H1 (cell line): Measurements from ENCODE around the gene NAXE. TPM values are rescaled to one million over a fixed set of nuclear protein-coding genes. Genes with fewer than 3 reads are reported as not detected.
A peak's percentile ranks its signal among the peaks of the same experiment; 100 is the strongest.

ENCODE experiments used
- CTCF ChIA-PET: fragments of 300-600 bp; sonication (Branson Sonifier 250); formaldehyde crosslinking; loops from one replicate; lab custom pipeline; 2021; ENCODE audit not compliant: partially characterized antibody; lab: Charles Lee
- POLR2A ChIA-PET: fragments of 300-600 bp; sonication (Branson Sonifier 250); formaldehyde crosslinking; loops from one replicate; lab custom pipeline; 2021; ENCODE audit warnings: inconsistent platforms; ENCODE audit not compliant: partially characterized antibody; lab: Charles Lee
- DNase-seq, 2 experiments: peaks; one replicate each; pipeline versions ENCODE4 v3.0.0 to v3.0.0-alpha.2; 2010 to 2022; ENCODE audit warnings: low spot score in 2 of 2, low read depth in 1 of 2, mixed read lengths in 1 of 2
- FAIRE-seq: peaks from 2 replicates; lab custom pipeline; 2011; peaks lifted over from hg19 to GRCh38; lab: Jason Lieb, UNC
- H2AFZ ChIP-seq: 2 replicates; pipeline ENCODE4 v1.8.1; 2012; ENCODE audit warnings: low read length, inconsistent platforms
- H2AK5ac ChIP-seq: 2 replicates; pipeline ENCODE4 v1.6.1; 2013; ENCODE audit warnings: low read depth, low read length
- H2BK120ac ChIP-seq: replicated peaks from 2 replicates; pipeline ENCODE3; 2013; ENCODE audit warnings: low read depth, low read length, inconsistent platforms
- H2BK12ac ChIP-seq: 2 replicates; pipeline ENCODE4 v1.6.1; 2013; ENCODE audit warnings: low read depth, low read length
- H2BK15ac ChIP-seq: 2 replicates; pipeline ENCODE4 v1.6.1; 2013; ENCODE audit warnings: low read length
- H2BK20ac ChIP-seq: 2 replicates; pipeline ENCODE4 v1.6.1; 2013; ENCODE audit warnings: low read length
- H2BK5ac ChIP-seq: 2 replicates; pipeline ENCODE4 v1.6.1; 2013; ENCODE audit warnings: low read depth, low read length
- H3K14ac ChIP-seq: 2 replicates; pipeline ENCODE4 v1.6.1; 2013; ENCODE audit warnings: inconsistent platforms; ENCODE audit not compliant: insufficient read length
- H3K18ac ChIP-seq: 2 replicates; pipeline ENCODE4 v1.6.1; 2013; ENCODE audit warnings: low read length; ENCODE audit errors: extremely low read depth
- H3K23ac ChIP-seq: 2 replicates; pipeline ENCODE4 v1.6.1; 2013; ENCODE audit warnings: inconsistent platforms; ENCODE audit not compliant: insufficient read length
- H3K23me2 ChIP-seq: 2 replicates; pipeline ENCODE4 v1.6.1; 2013; ENCODE audit warnings: low read depth, low read length
- H3K27ac ChIP-seq: 2 replicates; pipeline ENCODE4 v1.6.1; 2011; ENCODE audit warnings: low read depth, low read length, inconsistent platforms
- H3K27me3 ChIP-seq, 4 experiments: replicated peaks in 1 of 4; 1 replicate in 1 of 4; 2 replicates in 3 of 4; pipeline versions ENCODE4 v1.6.1 to v1.8.1; 2011 to 2013; ENCODE audit warnings: low read length in 3 of 4, mild to moderate bottlenecking in 3 of 4, inconsistent platforms in 2 of 4, mixed read lengths in 2 of 4, moderate library complexity in 1 of 4; ENCODE audit not compliant: control insufficient read depth in 3 of 4, insufficient read depth in 3 of 4; ENCODE audit errors: extremely low read depth in 1 of 4
- H3K36me3 ChIP-seq, 4 experiments: 2 replicates each; pipeline versions ENCODE4 v1.6.1 to v1.8.1; 2011 to 2013; ENCODE audit warnings: mild to moderate bottlenecking in 4 of 4, low read length in 3 of 4, moderate library complexity in 2 of 4, control low read depth in 1 of 4, inconsistent platforms in 1 of 4; ENCODE audit not compliant: insufficient read depth in 4 of 4, control insufficient read depth in 2 of 4
- H3K4ac ChIP-seq: replicated peaks from 2 replicates; pipeline ENCODE3; 2013; ENCODE audit warnings: low read length, low read depth, mixed read lengths, inconsistent platforms; ENCODE audit not compliant: insufficient read length
- H3K4me1 ChIP-seq, 4 experiments: replicated peaks in 1 of 4; 1 replicate in 1 of 4; 2 replicates in 3 of 4; pipeline versions ENCODE4 v1.6.1 to v1.8.1; 2011 to 2013; ENCODE audit warnings: low read length in 3 of 4, inconsistent platforms in 2 of 4, mixed read lengths in 1 of 4; ENCODE audit not compliant: insufficient read depth in 4 of 4, control insufficient read depth in 3 of 4
- H3K4me2 ChIP-seq, 2 experiments: 2 replicates each; pipeline versions ENCODE4 v1.6.1 to v1.8.1; 2011 to 2013; ENCODE audit warnings: low read depth in 2 of 2, low read length in 2 of 2, control low read depth in 1 of 2, inconsistent platforms in 1 of 2, mild to moderate bottlenecking in 1 of 2; ENCODE audit not compliant: insufficient read depth in 1 of 2
- H3K4me3 ChIP-seq, 4 experiments: fragments of 200-600, 300-600 bp in 1 of 4; sonication (generic), shearing (Covaris generic), sonication (Bioruptor Twin) in 1 of 4; 2 replicates each; pipeline versions ENCODE4 v1.5.1 to v1.8.1; 2011 to 2016; ENCODE audit warnings: low read length in 4 of 4, low read depth in 3 of 4, control low read depth in 2 of 4, inconsistent platforms in 2 of 4, mild to moderate bottlenecking in 2 of 4, mixed read lengths in 1 of 4, moderate library complexity in 1 of 4; ENCODE audit not compliant: insufficient read depth in 2 of 4; ENCODE audit errors: extremely low read depth in 1 of 4
- H3K56ac ChIP-seq: replicated peaks from 2 replicates; pipeline ENCODE3; 2013; ENCODE audit warnings: low read depth, mild to moderate bottlenecking, mixed read lengths, low read length, inconsistent platforms; ENCODE audit not compliant: insufficient read length
- H3K79me1 ChIP-seq: 2 replicates; pipeline ENCODE4 v1.6.1; 2013; ENCODE audit warnings: low read depth, low read length, control low read depth
- H3K79me2 ChIP-seq, 2 experiments: 2 replicates each; pipeline versions ENCODE4 v1.6.1 to v1.8.1; 2012 to 2013; ENCODE audit warnings: low read length in 2 of 2, mild to moderate bottlenecking in 2 of 2, inconsistent platforms in 1 of 2; ENCODE audit not compliant: insufficient read depth in 2 of 2, control insufficient read depth in 1 of 2
- H3K9ac ChIP-seq, 4 experiments: replicated peaks in 1 of 4; 1 replicate in 1 of 4; 2 replicates in 3 of 4; pipeline versions ENCODE4 v1.6.1 to v1.8.1; 2011 to 2013; ENCODE audit warnings: low read depth in 3 of 4, low read length in 3 of 4, control low read depth in 2 of 4, mild to moderate bottlenecking in 2 of 4, moderate library complexity in 2 of 4, inconsistent platforms in 1 of 4; ENCODE audit errors: extremely low read depth in 1 of 4
- H3K9me3 ChIP-seq, 2 experiments: 2 replicates each; pipeline versions ENCODE4 v1.6.1 to v1.8.1; 2012 to 2013; ENCODE audit warnings: mild to moderate bottlenecking in 2 of 2, moderate library complexity in 2 of 2, control low read depth in 1 of 2, inconsistent platforms in 1 of 2, low read depth in 1 of 2, low read length in 1 of 2, mixed read lengths in 1 of 2; ENCODE audit not compliant: insufficient read depth in 2 of 2
- H4K20me1 ChIP-seq, 2 experiments: replicated peaks in 1 of 2; 2 replicates each; pipeline versions ENCODE3 to v1.8.1; 2011 to 2013; ENCODE audit warnings: inconsistent platforms in 2 of 2, low read length in 2 of 2, mild to moderate bottlenecking in 1 of 2; ENCODE audit not compliant: insufficient read depth in 2 of 2, control insufficient read depth in 1 of 2
- H4K5ac ChIP-seq: 2 replicates; pipeline ENCODE4 v1.6.1; 2013; ENCODE audit warnings: low read length, low read depth, mixed read lengths, inconsistent platforms; ENCODE audit not compliant: insufficient read length
- H4K8ac ChIP-seq: 2 replicates; pipeline ENCODE4 v1.8.0; 2013; ENCODE audit warnings: mild to moderate bottlenecking, moderate library complexity, low read length, inconsistent platforms; ENCODE audit not compliant: insufficient read depth; ENCODE audit errors: extremely low read depth
- H4K91ac ChIP-seq: replicated peaks from 2 replicates; pipeline ENCODE3; 2013; ENCODE audit warnings: low read length, mixed read lengths, inconsistent platforms; ENCODE audit not compliant: insufficient read length
- ASH2L ChIP-seq: fragments of 200-600, 300-600 bp; sonication (generic); IDR thresholded peaks from one replicate; pipeline ENCODE4 v1.7.1; 2017; ENCODE audit warnings: low read length
- BACH1 ChIP-seq: IDR thresholded peaks from 2 replicates; pipeline ENCODE4 v1.6.1; 2012; ENCODE audit warnings: low read length, improper control_type of control experiment
- E2F6 ChIP-seq: IDR thresholded peaks from 2 replicates; pipeline ENCODE4 v1.6.1; 2012; ENCODE audit warnings: inconsistent platforms
- KDM5A ChIP-seq: fragments of 200-600 bp; IDR thresholded peaks from 2 replicates; pipeline ENCODE4 v1.7.1; 2012; ENCODE audit warnings: mild to moderate bottlenecking, low read length, inconsistent platforms, mixed read lengths
- NANOG ChIP-seq: IDR thresholded peaks from 2 replicates; pipeline ENCODE4 v1.6.1; 2011; ENCODE audit warnings: low read length, low read depth, mild to moderate bottlenecking, inconsistent platforms; ENCODE audit not compliant: insufficient read depth, poor library complexity, severe bottlenecking
- SP2 ChIP-seq: IDR thresholded peaks from 2 replicates; pipeline ENCODE4 v1.6.1; 2012; ENCODE audit warnings: mild to moderate bottlenecking, low read length, inconsistent platforms
- SP4 ChIP-seq: IDR thresholded peaks from 2 replicates; pipeline ENCODE4 v1.6.1; 2012; ENCODE audit warnings: low read length, inconsistent platforms
- SRF ChIP-seq: IDR thresholded peaks from 2 replicates; pipeline ENCODE4 v1.6.1; 2011; ENCODE audit warnings: mild to moderate bottlenecking, low read depth, low read length, moderate library complexity
- TBP ChIP-seq: IDR thresholded peaks from 2 replicates; pipeline ENCODE4 v1.6.1; 2011; ENCODE audit warnings: low read depth, low read length, improper control_type of control experiment
- TCF12 ChIP-seq: IDR thresholded peaks from 2 replicates; pipeline ENCODE4 v1.6.1; 2011; ENCODE audit warnings: low read depth, mild to moderate bottlenecking, low read length
- YY1 ChIP-seq: IDR thresholded peaks from 2 replicates; pipeline ENCODE4 v1.6.1; 2011; ENCODE audit warnings: low read depth, mild to moderate bottlenecking, low read length
- WGBS, 2 experiments: shearing (Covaris generic) in 1 of 2; methylation state at CpG; one replicate each; pipeline versions ENCODE4 v1.1.6 to v1.1.7; 2013 to 2015; ENCODE audit warnings: low lambda C conversion rate in 2 of 2, mixed read lengths in 2 of 2, inconsistent platforms in 1 of 2, low coverage in 1 of 2, missing lambda C conversion rate in 1 of 2; ENCODE audit not compliant: insufficient replicate concordance in 2 of 2, insufficient coverage in 1 of 2, insufficient read length in 1 of 2; ENCODE audit errors: extremely low coverage in 1 of 2, missing lambda C conversion rate in 1 of 2; 5-methylcytosine and 5-hydroxymethylcytosine counted together
- polyA plus RNA-seq, 7 experiments: library from polyadenylated mRNA; depleted of rRNA in 3 of 7; stranded (reverse) in 5 of 7; unstranded in 2 of 7; fragments of >200 nt in 5 of 7; fragments of 200-250 nt in 2 of 7; gene quantifications; 1 replicate in 5 of 7; 2 replicates in 1 of 7; 4 replicates in 1 of 7; pipeline versions ENCODE4 v1.2.1 to v1.2.3, GENCODE V29; 2011 to 2013; ENCODE audit warnings: missing spikeins in 2 of 7, mixed read lengths in 2 of 7
- total RNA-seq: library from RNA; stranded (reverse); fragmentation: NEBNext Ultra II Directional; extraction: Animal tissue kit (Norgen Biotek cat#: 25700); gene quantifications from 2 replicates; pipeline ENCODE4 v1.2.1, GENCODE V29; 2021

The NAXE gene
- total and polyA plus RNA-seq, 2 of the 8 experiments (the other 6 are each of a cell fraction or from before 2014, with no cell fraction given), result 73.1 to 74.3 TPM

GRCh38 chr1:156601122-156601830 lies 9.7 kb downstream of the NAXE start, which contains the start of gene GPATCH4:
Gene GPATCH4 (minus strand): TSS chr1:156601479.
- WGBS, 2 experiments, result 4% methylated on average over 35 of the region's 35 CpGs; no CpG with 5 or more reads in 1 of the 2 experiments
- H3K4ac ChIP-seq, result no peak within 1 kb of the TSS
- POLR2A ChIA-PET, result interaction anchor here (0.6 to 6.6 kb wide), 15 partner anchors 9 to 166 kb away, joined by 3 to 66 read pairs (median 3); partner anchors contain the start of genes ISG20L2, NAXE and PRCC
- TF ChIP-seq TCF12, result no peak
- TF ChIP-seq ASH2L, result peak; percentile 79
- peak; percentile 98 for TF ChIP-seq YY1
- TF ChIP-seq TBP, result peak; percentile 80; the same call in 1 of the 2 replicates
- peak; percentile 55 for TF ChIP-seq E2F6
- peak; percentile 86 for TF ChIP-seq SP2
- TF ChIP-seq NANOG, result no peak
- no peak for TF ChIP-seq BACH1
- peak; percentile 82; the same call in 1 of the 2 replicates for TF ChIP-seq SP4
- TF ChIP-seq KDM5A, result peak; percentile 84
- peak; percentile 47; the same call in 1 of the 2 replicates for TF ChIP-seq SRF

More at GRCh38 chr1:156601122-156601830, 9.7 kb downstream of the NAXE start, which contains the start of gene GPATCH4:
- peak within 1 kb of the TSS; percentile 71; the same call in 1 of the 2 replicates for H2AK5ac ChIP-seq
- peak within 1 kb of the TSS; percentile 55 to 73 for H3K4me2 ChIP-seq
- peak within 1 kb of the TSS; percentile 77; the same call in 1 of the 2 replicates for H2BK5ac ChIP-seq
- peaks cover 2% of the 10 kb centered on the region; the same call in 1 of the 2 replicates for H3K79me1 ChIP-seq
- peak in 1 of 2 experiments; percentile 86 for DNase-seq
- no peaks in the 10 kb centered on the region for H3K27me3 ChIP-seq
- peaks cover 0 to 1% of the 10 kb centered on the region in 2 experiments for H4K20me1 ChIP-seq
- H2BK15ac ChIP-seq, result no peak within 1 kb of the TSS
- H3K14ac ChIP-seq, result no peak within 1 kb of the TSS
- H3K9me3 ChIP-seq, result no peaks in the 10 kb centered on the region
- H3K56ac ChIP-seq, result peak within 1 kb of the TSS; percentile 65
- H3K9ac ChIP-seq, result peak within 1 kb of the TSS; percentile 40 to 91 (median 84)
- peak within 1 kb of the TSS; percentile 86 to 97 (median 91) for H3K4me3 ChIP-seq
- H2BK20ac ChIP-seq, result no peak within 1 kb of the TSS
- H3K79me2 ChIP-seq, result peaks cover 3 to 19% of the 10 kb centered on the region in 2 experiments
- H2BK120ac ChIP-seq, result no peak within 1 kb of the TSS
- H4K8ac ChIP-seq, result peak within 1 kb of the TSS; percentile 72; the same call in 1 of the 2 replicates
- H4K91ac ChIP-seq, result peak within 1 kb of the TSS; percentile 62
- peak; percentile 7 for FAIRE-seq
- H3K18ac ChIP-seq, result peak within 1 kb of the TSS; percentile 85
- H3K23ac ChIP-seq, result no peak within 1 kb of the TSS
- peak within 1 kb of the TSS; percentile 86 for H2BK12ac ChIP-seq
- peaks cover 5% of the 10 kb centered on the region; the same call in 1 of the 2 replicates for H3K23me2 ChIP-seq
- CTCF ChIA-PET, result interaction anchor here (0.6 to 5.7 kb wide), 22 partner anchors 7 to 1038 kb away, joined by 3 to 45 read pairs (median 4); partner anchors contain the start of genes HAPLN2, IQGAP3, NAXE and NES
- H2AFZ ChIP-seq, result peak within 1 kb of the TSS; percentile 91
- H3K36me3 ChIP-seq, result peaks cover 10 to 26% (median 23%) of the 10 kb centered on the region in 4 experiments
- H4K5ac ChIP-seq, result peak within 1 kb of the TSS; percentile 42
- H3K4me1 ChIP-seq, result peaks cover 0 to 8% (median 3%) of the 10 kb centered on the region in 4 experiments; a peak in 5 of 7 replicates
- H3K27ac ChIP-seq, result peak within 1 kb of the TSS; percentile 73
